GM21367 (cell line): Measurements from ENCODE around the gene CAMKK1.
"Not testable (repeated sequence)": the region's sequence is repeated elsewhere in the genome, so short reads cannot be mapped to it uniquely, and the experiment has no call there.

Source experiments
- ATAC-seq: cut with Tn5 transposase; IDR thresholded peaks from one replicate; pipeline ENCODE4 v1.9.1; 2021; ENCODE audit not compliant: unreplicated experiment

Gene CAMKK1

GRCh38 chr17:3880983-3881382 is 11.9 kb downstream of the CAMKK1 start:
- no peak for ATAC-seq

DNA sequence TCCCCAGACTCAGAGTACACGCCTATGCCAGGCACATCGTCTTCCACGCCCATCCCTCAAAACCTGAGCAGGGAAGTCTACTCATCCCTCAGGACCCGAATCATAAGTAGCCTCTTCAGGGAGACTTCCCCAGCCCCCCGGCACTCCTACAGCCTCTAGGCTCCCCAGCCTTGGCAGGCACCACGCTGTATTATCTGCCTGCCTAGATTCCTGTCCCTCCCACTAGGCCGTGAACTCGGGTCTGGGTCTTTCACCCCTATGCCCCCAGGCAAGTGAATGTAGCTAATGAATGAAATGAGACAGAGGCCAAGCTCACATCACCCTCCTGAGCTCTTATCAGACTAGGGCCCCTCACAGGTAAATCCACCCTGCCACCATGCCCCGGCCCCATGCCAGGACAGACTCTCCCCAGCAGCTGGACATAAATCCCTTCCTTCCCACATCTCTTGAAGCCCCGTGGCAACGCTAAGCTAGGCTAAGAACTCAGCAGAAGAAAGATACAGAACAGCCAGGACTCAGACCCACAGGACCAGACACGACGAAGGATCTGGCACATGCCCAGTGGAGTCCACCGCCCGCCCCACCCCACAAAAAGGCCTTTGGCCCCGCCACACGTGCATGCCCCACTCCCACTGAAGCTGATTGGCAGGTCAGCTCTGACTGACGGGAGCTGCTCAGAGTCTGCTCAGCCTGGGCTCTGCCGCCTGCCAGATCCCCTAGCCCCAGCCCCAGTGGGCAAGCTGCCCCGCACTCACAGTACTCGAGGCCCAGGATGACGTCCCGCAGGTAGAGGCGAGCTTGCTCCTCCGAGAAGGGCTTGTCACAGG is 13.0 kb downstream of the CAMKK1 start:
- ATAC-seq: no peak

DNA sequence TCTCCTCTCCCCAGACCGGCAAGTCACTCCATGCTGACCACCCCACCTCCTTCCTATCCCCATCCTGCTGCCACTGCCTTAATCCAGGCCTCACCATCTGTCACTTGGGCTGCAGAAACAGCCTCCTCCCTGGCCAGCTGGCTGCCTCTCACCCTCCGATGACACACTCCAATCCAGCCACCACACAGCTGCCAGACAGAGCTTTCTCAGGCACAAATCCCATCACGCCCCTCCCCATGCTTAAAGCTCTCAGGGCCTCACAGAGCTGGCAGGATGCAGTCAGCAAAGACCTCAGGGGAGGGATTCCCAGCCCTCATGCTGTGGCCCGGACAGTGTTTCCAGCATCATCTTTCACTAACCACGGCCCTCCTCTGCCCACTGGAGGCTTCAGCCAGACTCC is 13.7 kb downstream of the CAMKK1 start:
- ATAC-seq: no peak

DNA sequence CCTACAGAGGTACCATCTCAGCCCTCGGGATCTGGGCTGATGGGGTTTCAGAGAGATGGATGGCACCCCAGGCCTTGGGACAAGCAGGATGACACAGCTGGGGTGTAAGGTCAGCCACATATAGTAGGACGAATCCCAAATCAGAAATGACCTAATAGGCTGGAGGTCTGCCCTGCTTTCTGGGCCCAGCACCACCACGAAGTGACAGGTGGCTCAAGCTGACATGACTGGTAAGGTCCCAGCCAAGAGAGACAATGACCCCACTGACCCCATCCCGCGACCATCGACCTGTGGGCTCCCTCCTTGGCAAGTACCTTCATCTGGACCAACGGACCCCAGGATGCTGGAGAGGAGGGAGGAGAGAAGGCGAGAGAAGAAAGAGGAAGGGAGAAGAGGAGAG is 15.6 kb downstream of the CAMKK1 start:
- no peak for ATAC-seq

DNA sequence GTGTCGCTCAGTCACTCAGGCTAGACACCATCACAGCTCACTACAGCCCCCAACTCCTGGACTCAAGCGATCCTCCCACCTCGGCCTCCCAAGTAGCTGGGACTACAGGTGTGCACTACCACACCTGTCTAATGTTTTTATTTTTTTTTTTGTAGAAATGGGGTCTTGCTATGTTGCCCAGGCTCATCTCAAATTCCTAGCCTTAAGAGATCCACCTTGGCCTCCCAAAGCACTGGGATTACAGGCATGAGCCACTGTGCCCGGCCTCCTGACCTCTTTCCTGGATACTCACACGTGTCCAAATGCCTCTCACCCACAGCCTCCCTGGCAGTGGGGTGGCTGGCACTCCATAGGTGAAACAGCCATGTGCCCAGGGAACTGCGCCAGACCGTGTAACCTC is 17.5 kb downstream of the CAMKK1 start:
- ATAC-seq: no peak

DNA sequence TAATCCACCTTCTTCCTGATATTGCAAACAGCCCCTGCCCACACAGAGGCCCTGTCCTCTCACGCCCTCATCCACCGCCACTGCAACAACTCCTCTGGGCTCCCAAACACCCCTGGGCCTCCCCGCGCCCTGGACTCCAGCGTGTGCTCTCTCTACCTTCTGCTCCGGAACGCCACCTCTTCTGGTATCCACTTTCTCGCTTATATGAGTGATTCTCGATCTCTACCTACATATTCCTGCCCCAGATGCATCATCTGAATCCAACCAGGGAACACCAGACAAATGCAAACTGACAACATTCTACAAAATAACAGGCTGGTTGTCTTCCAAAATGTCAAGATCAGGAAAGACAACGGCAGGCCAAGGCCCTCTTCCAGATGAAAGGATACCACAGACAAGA is 19.0 kb downstream of the CAMKK1 start:
- ATAC-seq: no peak

GRCh38 chr17:3870871-3871306 is 22.0 kb downstream of the CAMKK1 start:
- no peak for ATAC-seq

- ATAC-seq: no peak
Measured at GRCh38 chr17:3867606-3868005, 25.2 kb downstream of the CAMKK1 start.

DNA sequence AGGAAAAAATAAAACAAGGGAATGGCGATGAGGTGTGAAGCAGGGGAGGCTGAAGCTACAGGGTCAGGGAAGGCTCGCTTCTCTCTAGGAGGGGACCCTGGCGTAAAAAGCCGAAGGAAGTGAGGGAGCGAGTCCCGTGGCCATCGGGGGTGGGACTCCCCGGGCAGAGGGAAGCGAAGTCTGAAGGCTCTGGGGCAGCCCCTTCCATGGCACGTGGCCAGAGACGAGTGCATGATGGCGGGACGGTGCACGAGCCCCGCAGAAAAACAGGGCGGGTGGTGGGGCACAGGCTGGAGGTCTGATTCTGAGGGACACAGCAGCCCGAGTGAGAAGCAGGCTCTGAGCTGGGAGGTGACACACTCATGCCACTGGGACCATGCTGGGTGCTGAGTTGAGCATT is 25.7 kb downstream of the CAMKK1 start:
- no peak for ATAC-seq

GRCh38 chr17:3866276-3866675 is 26.6 kb downstream of the CAMKK1 start:
- no peak for ATAC-seq

GRCh38 chr17:3865176-3865575 is 27.7 kb downstream of the CAMKK1 start:
- ATAC-seq: no peak

GRCh38 chr17:3864534-3864933 is 28.3 kb downstream of the CAMKK1 start:
- ATAC-seq: no peak

DNA sequence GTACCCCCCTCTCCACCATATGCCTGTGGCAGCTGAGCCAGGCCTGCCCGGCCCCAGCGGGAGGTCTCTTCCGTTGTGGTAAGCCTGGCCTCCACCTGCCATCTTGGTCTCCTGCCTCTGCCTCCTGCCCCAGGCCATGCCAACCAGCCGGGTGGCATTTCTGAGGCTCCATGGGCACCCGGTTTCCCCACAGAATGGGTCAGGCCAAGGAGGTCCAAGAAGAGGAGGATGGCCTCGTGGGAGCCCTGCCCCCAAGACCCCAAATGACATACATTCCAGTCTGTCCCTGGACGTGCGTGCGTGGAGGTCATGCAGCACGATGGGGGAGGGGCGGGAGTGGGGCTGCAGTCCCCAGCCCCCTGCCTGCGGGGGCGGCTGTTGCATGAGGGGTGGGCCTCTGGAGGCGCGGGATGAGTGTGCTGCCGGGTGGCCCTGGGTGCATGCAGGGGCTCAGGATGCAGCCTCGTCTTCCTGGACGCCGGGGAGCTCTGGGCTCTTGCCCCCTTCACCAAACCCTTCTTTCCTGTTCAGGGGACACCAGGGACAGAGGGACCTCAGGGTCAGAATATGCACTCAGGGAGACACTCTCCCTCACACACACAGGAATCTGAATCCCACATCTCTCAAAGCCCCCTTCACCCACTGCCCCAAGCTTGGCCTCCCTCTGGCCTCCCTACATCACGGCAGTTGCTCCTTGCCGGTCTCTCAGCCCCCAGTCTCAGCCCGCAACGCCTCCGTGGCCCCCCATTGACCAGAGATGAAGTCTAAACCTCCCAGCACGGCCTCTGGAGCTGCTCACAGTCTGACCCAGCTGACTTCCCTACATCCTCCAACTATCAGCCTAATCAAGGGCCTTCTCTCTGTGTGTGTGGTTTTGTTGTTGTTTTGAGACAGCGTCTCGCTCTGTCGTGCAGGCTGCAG is 30.8 kb downstream of the CAMKK1 start:
- ATAC-seq: no peak

DNA sequence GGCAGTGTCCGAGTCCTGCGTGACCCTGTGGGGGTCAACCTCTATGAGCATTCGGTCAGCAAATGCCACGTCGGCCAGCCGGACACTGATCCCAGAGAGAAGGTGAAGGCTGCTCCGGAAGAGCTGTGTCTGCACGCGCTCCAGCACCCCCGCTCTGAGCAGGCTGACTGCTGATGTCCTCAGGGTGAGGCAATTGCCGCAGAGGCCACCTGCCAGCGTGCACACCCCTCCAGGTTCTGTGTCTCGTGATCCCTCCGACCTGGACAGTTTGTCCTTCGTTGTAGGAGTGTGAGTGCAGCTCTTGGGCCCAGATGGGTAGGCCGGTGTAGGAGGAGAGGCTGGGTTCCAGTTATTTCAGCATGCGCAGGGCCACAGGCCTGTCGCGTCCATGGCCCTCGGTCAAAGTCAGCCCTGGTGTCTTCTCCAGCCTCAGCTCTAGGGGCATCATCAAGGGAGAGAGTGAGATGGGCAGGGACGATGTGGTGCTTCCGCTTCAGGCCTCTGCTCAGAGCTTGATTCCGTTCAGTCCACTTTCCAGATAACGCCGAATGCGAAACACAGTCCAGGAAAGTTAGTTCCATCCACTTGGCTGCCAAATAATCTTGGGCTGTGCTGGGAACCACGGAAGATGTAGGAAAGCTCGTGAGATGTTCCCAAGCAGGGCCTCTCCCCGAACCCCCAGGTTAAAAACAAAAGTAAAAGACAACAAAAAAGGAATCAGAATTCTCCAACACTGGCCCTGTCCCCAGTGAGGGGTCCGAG is 31.7 kb downstream of the CAMKK1 start:
- ATAC-seq: no peak

DNA sequence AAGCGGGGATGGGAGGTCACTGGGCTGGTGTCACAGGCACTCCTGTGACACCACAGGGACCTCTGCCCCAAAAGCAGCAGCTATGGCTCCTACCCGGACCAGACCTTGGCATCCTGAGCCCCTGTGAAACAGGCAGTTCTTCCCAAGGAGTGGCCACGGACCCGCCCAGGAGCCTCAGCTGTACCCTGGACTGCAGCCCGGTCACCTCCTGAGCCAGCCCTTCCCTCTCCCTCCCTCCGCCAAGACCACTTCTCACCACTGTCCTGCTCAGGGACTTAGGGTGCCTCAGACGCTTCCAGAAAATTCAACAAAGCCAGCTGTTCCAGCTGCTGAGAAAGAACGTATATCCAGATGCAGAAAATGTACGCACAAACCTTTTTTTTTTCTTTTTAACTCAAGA is 32.9 kb downstream of the CAMKK1 start:
- ATAC-seq: no peak

- ATAC-seq: no peak
Measured at GRCh38 chr17:3857261-3858105, 35.4 kb downstream of the CAMKK1 start.

DNA sequence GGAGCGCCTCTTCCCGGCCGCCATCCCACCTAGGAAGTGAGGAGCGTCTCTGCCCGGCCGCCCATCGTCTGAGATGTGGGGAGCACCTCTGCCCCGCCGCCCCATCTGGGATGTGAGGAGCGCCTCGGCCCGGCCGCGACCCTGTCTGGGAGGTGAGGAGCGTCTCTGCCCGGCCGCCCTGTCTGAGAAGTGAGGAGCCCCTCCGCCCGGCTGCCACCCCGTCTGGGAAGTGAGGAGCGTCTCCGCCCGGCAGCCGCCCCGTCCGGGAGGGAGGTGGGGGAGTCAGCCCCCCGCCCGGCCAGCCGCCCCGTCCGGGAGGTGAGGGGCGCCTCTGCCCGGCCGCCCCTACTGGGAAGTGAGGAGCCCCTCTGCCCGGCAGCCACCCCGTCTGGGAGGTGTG is 38.6 kb downstream of the CAMKK1 start:
- ATAC-seq: not testable (repeated sequence)

DNA sequence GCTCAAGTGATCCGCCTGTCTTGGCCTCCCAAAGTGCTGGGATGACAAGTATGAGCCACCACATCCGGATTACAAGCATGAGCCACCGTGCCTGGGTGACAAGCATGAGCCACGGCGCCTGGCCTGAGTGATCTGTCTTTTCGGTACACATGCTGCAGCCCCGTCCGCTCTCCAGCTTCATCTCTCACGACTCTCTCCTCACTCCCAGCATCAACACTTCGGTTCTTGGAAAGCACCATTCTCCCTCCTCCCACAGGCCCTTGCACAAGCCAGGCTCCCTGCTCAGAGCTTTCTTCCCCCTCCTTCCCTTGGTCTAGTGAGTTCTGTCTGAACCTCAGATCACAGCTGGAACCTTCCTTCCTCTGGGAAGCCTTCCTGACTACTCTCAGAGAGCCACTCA is 40.3 kb downstream of the CAMKK1 start:
- ATAC-seq: no peak

GRCh38 chr17:3851461-3852100 is 41.3 kb downstream of the CAMKK1 start:
- no peak for ATAC-seq
